NCI-H2107 treated with DMSO at 0.1 percent for 48 hours (cell line): ENCODE measurements around the gene PYGO2.

Source experiments
- DNase-seq: peaks from one replicate; lab custom pipeline; 2025; ENCODE audit not compliant: unreplicated experiment; lab: John Stamatoyannopoulos, UW

Gene PYGO2

DNA sequence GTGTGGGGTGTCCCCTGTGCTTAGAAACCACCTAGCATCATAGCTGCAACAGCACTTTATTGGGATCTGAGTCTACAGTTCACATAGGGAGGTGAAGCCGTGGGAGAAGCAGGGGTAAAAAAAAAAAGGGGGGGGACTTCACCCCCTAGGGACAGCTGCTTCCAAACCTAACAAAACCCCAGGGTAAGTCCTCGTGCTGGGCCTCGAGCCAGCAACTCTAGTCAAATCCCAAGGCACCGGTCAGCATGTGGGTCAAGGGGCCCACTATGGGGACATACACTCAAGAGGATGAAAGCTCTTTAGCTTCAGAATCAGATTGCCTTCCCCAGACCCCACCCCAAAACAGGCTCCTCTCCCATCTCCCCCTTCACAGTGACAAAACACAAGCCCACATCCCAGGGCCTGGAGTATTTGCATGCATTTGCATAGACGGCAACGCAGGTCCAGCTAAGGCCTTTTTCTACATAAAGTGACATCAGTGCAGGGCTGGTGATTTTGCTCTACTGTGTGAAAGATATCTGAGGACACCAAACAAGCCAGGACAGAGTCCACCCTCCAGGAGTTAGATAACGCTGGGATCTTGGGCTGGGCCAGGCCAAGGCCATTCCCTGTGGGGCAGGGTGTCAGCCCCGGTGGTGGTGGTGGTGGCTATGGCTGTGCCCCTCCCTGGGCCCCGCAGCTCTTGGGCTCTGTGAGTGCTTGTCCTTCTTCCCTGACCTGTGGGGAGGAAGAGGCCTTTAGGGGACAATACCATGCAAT lies 17.0 kb downstream of the PYGO2 start:
- DNase-seq, result no peak

- no peak for DNase-seq
Measured at GRCh38 chr1:154943649-154944400, 17.8 kb downstream of the PYGO2 start.

- DNase-seq, result no peak
Measured at GRCh38 chr1:154941333-154942013, 20.1 kb downstream of the PYGO2 start.

DNA sequence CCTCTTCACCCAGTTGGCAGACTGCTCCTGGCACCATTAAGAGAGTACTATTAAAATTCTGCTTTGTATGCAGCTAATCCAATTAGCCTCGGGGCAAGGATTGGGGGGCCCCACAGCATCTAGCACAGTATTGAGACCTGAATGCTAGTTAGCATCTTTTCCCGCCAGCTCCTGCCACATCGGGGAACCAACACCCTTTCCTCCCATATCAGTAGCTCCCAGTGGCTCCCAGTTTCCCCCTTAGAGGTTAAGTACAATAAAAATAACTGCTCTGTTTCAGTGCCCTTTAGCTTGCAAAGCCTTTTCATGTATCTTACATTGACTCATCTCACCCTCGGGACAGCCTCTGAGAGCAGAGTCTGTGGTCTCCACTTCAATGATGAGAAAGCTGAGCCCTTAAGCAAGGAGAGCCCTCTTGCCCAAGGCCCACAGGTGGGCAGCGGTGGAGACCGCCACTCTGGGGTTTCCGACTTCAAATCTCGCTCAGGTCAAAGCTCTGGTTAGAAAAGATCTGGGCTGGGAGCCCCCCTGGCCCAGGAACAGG lies 20.9 kb downstream of the PYGO2 start:
- DNase-seq, result no peak

- DNase-seq, result no peak
Measured at GRCh38 chr1:154940213-154940560, 21.4 kb downstream of the PYGO2 start.

- no peak for DNase-seq
Measured at GRCh38 chr1:154938604-154939399, 22.8 kb downstream of the PYGO2 start.

DNA sequence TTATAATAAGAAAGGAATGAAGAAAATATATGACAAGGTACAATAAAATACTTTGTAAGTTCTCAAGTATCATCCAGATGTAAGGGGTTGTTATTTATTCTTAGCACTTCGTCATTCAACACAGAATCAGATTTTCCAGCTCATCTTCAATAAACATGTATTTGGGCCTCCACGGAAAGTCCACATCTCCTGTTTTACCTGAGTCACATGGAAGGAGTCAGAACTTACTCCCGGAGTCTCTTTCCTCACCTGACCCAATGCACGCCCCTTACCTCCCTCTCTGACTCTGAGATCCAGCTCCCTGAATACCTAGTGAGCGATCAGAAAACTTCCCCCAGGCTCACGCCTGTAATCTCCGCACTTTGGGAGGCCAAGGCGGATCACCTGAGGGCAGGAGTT lies 23.6 kb downstream of the PYGO2 start:
- DNase-seq, result no peak

GRCh38 chr1:154937085-154937987 lies 24.2 kb downstream of the PYGO2 start:
- peak; percentile 95 for DNase-seq

- peak; percentile 92 for DNase-seq
Measured at GRCh38 chr1:154936555-154937084, 25.0 kb downstream of the PYGO2 start, which contains the start of gene PMVK. PMVK (minus strand) TSS chr1:154936719; CDS start chr1:154936685, 34 bp downstream.

- DNase-seq, result no peak
Measured at GRCh38 chr1:154935749-154936554, 25.6 kb downstream of the PYGO2 start.

GRCh38 chr1:154934358-154934948 lies 27.1 kb downstream of the PYGO2 start:
- DNase-seq, result no peak

GRCh38 chr1:154931940-154932487 lies 29.6 kb downstream of the PYGO2 start:
- DNase-seq, result no peak

- DNase-seq, result no peak
Measured at GRCh38 chr1:154926201-154926600, 35.4 kb downstream of the PYGO2 start.

- no peak for DNase-seq
Measured at GRCh38 chr1:154925335-154926170, 36.0 kb downstream of the PYGO2 start.

GRCh38 chr1:154923695-154924094 lies 37.9 kb downstream of the PYGO2 start:
- DNase-seq, result no peak

DNA sequence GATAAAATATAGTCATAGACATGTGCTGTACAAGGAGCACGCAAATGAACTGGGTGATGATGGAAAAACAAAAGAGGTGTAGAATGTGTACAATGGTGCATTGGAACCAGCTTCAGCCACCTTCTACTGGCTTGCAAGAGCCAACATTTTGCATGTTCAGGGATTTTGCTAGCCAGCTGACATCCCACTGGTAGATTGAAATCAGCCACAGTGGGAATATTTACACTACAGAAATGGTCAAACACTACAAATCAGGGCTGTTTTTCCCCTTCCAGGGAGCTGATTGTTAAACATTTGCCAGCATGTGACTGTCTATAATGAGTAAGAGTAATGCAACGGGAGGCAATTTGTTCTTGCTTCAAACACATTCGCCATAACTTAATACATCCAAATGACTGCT lies 48.3 kb downstream of the PYGO2 start:
- no peak for DNase-seq

GRCh38 chr1:154912755-154913154 lies 48.8 kb downstream of the PYGO2 start:
- no peak for DNase-seq
